ENCODE data around the gene TGM4. TPM values are rescaled to one million over a fixed set of nuclear protein-coding genes. Genes with fewer than 3 reads are reported as not detected.
A peak's percentile ranks its signal among the peaks of the same experiment; 100 is the strongest.
"Not testable (repeated sequence)": the region's sequence is repeated elsewhere in the genome, so short reads cannot be mapped to it uniquely, and the experiment has no call there.

The TGM4 gene
- not detected in 2 replicates for total RNA-seq (2014; rRNA removed; shearing (Covaris generic))
- polyA plus RNA-seq (2014; cell fraction: nucleus; rRNA removed): not detected in 2 replicates

GRCh38 chr3:44874308-44874707, at the start of gene TGM4:
TGM4 (plus strand) TSS chr3:44874608; CDS start chr3:44874679, 71 bp downstream.
- DNase-seq (ENCODE audit: extremely low read depth, low read depth): no peak

- DNase-seq (ENCODE audit: extremely low read depth, low read depth): no peak
These were observed 49.0 kb upstream of the TGM4 start for GRCh38 chr3:44825264-44825925.

- DNase-seq (ENCODE audit: extremely low read depth, low read depth): no peak
These were observed 47.2 kb upstream of the TGM4 start for GRCh38 chr3:44827196-44827595.

GRCh38 chr3:44831232-44831631, 43.2 kb upstream of the TGM4 start:
- DNase-seq (ENCODE audit: extremely low read depth, low read depth): no peak

- DNase-seq (ENCODE audit: extremely low read depth, low read depth): no peak
These were observed 42.4 kb upstream of the TGM4 start for GRCh38 chr3:44832032-44832431.

- no peak for DNase-seq (ENCODE audit: extremely low read depth, low read depth)
These were observed 41.4 kb upstream of the TGM4 start for GRCh38 chr3:44832965-44833364.

GRCh38 chr3:44833394-44833793, 41.0 kb upstream of the TGM4 start:
- no peak for DNase-seq (ENCODE audit: extremely low read depth, low read depth)

- no peak for DNase-seq (ENCODE audit: extremely low read depth, low read depth)
These were observed 38.7 kb upstream of the TGM4 start for GRCh38 chr3:44835684-44836083.

- no peak for DNase-seq (ENCODE audit: extremely low read depth, low read depth)
These were observed 32.0 kb upstream of the TGM4 start for GRCh38 chr3:44842376-44842775.

GRCh38 chr3:44845528-44846520, 28.6 kb upstream of the TGM4 start:
- no peak for DNase-seq (ENCODE audit: extremely low read depth, low read depth)

- DNase-seq (ENCODE audit: extremely low read depth, low read depth): no peak
These were observed 25.8 kb upstream of the TGM4 start for GRCh38 chr3:44848634-44849033.

- DNase-seq (ENCODE audit: extremely low read depth, low read depth): not testable (repeated sequence)
These were observed 17.7 kb upstream of the TGM4 start for GRCh38 chr3:44856663-44857062.

- DNase-seq (ENCODE audit: extremely low read depth, low read depth): no peak
These were observed 14.3 kb upstream of the TGM4 start for GRCh38 chr3:44860117-44860516.

GRCh38 chr3:44861412-44862225, 12.8 kb upstream of the TGM4 start, which contains the start of gene TMEM42:
TMEM42 (plus strand) TSS chr3:44861912; CDS start chr3:44861925, 13 bp downstream.
- peak; percentile 79 for DNase-seq (ENCODE audit: extremely low read depth, low read depth)

GRCh38 chr3:44862226-44862637, 12.2 kb upstream of the TGM4 start:
- DNase-seq (ENCODE audit: extremely low read depth, low read depth): no peak

- DNase-seq (ENCODE audit: extremely low read depth, low read depth): no peak
These were observed 9.0 kb upstream of the TGM4 start for GRCh38 chr3:44865272-44866035.

GRCh38 chr3:44867421-44868111, 6.8 kb upstream of the TGM4 start:
- no peak for DNase-seq (ENCODE audit: extremely low read depth, low read depth)

- DNase-seq (ENCODE audit: extremely low read depth, low read depth): no peak
These were observed 3.9 kb upstream of the TGM4 start for GRCh38 chr3:44870375-44871061.

- no peak for DNase-seq (ENCODE audit: extremely low read depth, low read depth)
These were observed 1.2 kb downstream of the TGM4 start for GRCh38 chr3:44875596-44875995.

Data from NCI-H460 (cell line).